ENCODE results near the gene ZNF488.
"Not testable (repeated sequence)": the region's sequence is repeated elsewhere in the genome, so short reads cannot be mapped to it uniquely, and the experiment has no call there.

Gene ZNF488

GRCh38 chr10:47384148-47384921 lies at the start of gene ZNF488:
Gene ZNF488 (minus strand): TSS chr10:47384293. CDS start chr10:47368829, 15,464 bp downstream.
- peak; percentile 41 to 43 for DNase-seq

- no peak for DNase-seq
Measured at GRCh38 chr10:47425813-47426419, 41.8 kb upstream of the ZNF488 start.

- DNase-seq = no peak
Measured at GRCh38 chr10:47424231-47424630, 40.1 kb upstream of the ZNF488 start.

- DNase-seq = no peak
Measured at GRCh38 chr10:47423476-47423875, 39.4 kb upstream of the ZNF488 start.

DNA sequence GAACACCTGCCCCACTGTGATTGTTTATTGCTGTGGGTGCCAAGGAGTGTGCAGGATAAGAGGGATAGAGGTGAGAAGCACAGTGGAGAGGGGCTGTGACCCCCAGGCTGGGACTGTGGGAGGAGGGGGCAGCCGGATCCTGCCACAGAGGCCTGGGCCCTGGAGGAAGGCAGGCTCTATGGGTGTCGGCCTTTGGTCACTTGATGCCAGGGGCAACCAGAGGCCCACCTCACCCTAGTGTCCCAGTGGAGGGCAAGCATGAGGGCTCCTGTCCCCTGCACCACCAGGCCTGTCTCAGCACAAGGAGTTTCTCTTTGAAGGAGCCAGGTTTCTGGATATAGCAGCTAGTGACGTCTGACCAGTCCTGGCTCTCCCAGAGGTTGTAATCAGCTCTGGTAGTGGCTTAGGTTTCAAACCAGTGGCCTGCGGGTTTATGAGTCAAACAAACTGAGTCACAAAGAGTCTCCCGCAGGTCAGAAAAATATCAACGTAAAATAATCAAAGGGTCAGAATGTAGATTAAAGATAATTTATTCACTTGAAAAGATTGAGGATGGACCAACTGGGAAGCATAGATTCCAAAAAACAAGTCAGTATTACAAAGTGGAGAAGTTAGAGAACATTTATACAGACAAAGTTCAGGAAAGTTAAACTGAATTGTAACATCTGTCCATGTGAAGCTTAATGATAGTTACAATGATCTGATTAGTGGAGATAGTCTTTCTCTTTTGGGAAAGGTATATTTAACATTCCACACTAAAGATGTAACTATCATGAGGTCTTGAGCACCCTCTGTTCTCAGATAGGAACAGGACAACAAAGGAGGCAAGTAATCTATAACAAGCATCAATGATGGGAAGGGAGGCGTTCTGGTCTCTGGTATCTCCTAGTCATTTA lies 37.2 kb upstream of the ZNF488 start:
- no peak for DNase-seq

GRCh38 chr10:47420305-47421056 lies 36.4 kb upstream of the ZNF488 start:
- no peak for DNase-seq

DNA sequence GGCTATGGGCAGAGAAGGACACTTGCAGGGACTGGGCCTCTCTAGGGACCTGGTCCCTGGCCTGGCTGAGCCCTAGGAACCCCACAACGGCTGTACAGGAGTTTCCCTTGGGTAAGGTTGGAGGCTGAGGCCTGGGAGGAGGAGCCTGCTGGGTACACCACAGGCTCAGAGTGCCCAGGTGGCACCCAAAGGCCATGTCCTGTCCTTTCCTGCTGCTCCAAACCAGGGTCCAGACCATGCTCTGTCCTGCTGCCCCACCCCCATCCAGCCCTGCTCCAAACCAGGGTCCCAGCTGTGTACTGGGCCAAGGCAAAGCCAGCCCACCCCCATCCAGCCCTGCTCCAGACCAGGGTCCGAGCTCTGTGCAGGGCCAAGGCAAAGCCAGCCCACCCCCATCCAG lies 35.3 kb upstream of the ZNF488 start:
- no peak for DNase-seq

DNA sequence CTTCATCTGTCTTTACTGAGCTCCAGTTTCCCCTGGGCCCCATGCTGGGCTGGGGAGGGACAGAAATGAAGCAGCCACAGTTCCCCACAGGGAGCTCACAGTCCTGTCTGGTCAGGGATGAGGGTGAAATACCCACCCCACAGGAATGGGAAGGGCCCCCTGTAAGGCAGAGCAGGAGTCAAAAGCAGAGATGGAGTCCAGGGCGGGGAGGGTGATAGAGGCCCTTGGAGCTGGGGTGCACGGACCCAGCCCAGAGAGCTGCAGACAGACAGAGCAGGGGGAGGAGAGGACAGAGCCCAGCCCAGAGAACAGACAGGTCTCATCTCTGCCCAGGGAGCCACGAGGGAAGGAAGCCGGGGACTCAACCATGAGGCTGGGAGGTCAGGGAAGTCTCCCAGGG lies 34.9 kb upstream of the ZNF488 start:
- DNase-seq = no peak

GRCh38 chr10:47418321-47418720 lies 34.2 kb upstream of the ZNF488 start:
- no peak for DNase-seq

GRCh38 chr10:47416305-47417218 lies 32.5 kb upstream of the ZNF488 start:
- not testable (repeated sequence) for DNase-seq

DNA sequence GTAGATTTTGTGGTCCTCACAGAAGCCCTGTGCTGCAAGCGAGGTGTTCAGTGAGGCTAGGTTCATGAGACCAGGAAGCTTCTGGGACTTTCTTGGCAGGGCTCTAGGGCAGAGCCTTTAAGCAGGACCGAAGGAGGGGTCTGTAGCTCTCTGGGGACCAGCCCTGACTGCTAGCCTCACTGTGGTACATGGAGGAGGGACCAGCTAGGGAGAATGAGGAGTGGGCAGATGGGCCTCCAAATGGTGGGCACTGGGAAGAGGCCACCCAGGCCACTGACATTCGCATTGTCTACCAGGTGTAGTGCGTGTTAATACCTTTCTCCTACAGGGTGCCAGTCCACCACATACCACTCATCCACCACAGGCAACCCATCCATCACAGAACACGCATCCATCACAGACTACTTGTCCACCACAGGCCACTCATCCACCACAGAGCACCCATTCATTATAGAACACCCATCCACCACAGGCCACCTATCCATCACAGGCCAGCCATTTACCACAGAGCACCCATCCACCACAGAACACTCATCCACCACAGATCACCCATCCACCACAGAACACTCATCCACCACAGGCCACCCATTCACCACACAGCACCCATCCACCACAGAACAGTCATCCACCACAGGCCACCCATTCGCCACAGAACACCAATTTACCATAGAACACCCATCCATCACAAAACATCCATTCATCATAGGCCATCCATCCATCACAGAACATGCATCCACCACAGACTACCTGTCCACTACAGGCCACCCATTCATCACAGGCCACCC lies 31.6 kb upstream of the ZNF488 start:
- no peak for DNase-seq

- DNase-seq = no peak
Measured at GRCh38 chr10:47414752-47415519, 30.8 kb upstream of the ZNF488 start.

DNA sequence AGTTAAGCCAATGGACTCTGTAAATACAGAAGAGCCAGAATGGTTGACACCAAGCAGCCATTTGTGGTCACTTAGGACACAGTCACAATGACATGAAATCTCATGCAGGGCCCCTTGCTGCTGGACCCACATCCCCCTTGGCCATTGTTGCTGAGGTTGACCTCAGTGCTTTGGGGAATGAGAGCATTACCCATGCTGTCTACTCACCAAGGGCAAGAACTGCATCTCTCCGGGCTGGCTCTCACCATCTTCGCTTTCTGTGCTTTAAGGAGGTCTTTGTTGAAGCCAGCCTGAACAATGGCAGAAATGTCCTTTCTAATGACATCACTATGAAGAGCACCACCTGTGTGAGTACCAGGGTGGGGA lies 30.1 kb upstream of the ZNF488 start:
- DNase-seq = no peak

- DNase-seq = no peak
Measured at GRCh38 chr10:47413531-47414226, 29.6 kb upstream of the ZNF488 start.

- DNase-seq = no peak
Measured at GRCh38 chr10:47412869-47413268, 28.8 kb upstream of the ZNF488 start.

- no peak for DNase-seq
Measured at GRCh38 chr10:47412177-47412730, 28.2 kb upstream of the ZNF488 start.

- DNase-seq = no peak
Measured at GRCh38 chr10:47410862-47411261, 26.8 kb upstream of the ZNF488 start.

DNA sequence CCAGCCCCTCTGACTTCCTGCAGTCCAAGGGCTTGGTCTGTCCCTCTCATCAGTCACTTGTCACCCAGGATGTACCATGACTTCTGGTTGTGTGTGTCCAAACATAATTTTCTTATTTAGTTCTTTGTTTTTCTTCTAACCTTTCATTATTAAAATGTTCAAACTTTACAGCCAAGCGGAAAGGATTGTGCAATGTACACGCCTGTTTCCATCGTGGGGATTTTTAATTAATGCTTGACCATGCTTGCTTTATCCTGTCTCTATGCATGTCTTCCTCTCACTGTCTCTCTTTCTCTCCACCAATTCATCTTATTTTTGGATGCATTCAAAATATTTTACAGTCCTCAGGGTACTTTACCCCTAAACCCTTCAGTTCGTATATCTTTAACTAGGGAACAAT lies 26.2 kb upstream of the ZNF488 start:
- no peak for DNase-seq

- DNase-seq = no peak
Measured at GRCh38 chr10:47409866-47410256, 25.8 kb upstream of the ZNF488 start.

All from NCI-H1930 (cell line).